Skeletal muscle tissue (tissue), 4 donors: Measurements from ENCODE around the gene SORT1. TPM values are rescaled to one million over a fixed set of nuclear protein-coding genes. Genes with fewer than 3 reads are reported as not detected.

Experiments used
- H3K27ac ChIP-seq: one replicate; pipeline ENCODE4 v1.7.0; 2013; ENCODE audit warnings: mild to moderate bottlenecking, low read depth, low read length, inconsistent platforms
- H3K27me3 ChIP-seq, 3 donors: one replicate each; pipeline ENCODE4 v1.7.0; 2013; ENCODE audit warnings: low read length in 3 of 3; ENCODE audit not compliant: control insufficient read depth in 3 of 3, insufficient read depth in 3 of 3
- H3K36me3 ChIP-seq, 3 donors: one replicate each; pipeline ENCODE4 v1.7.0; 2013; ENCODE audit warnings: low read length in 3 of 3; ENCODE audit not compliant: control insufficient read depth in 3 of 3, insufficient read depth in 3 of 3
- H3K4me1 ChIP-seq, 3 donors: one replicate each; pipeline ENCODE4 v1.7.0; 2013; ENCODE audit warnings: low read length in 3 of 3, mild to moderate bottlenecking in 3 of 3; ENCODE audit not compliant: control insufficient read depth in 3 of 3, insufficient read depth in 3 of 3
- H3K4me3 ChIP-seq, 3 donors: one replicate each; pipeline ENCODE4 v1.7.0; 2013; ENCODE audit warnings: low read length in 3 of 3
- H3K9ac ChIP-seq, 3 donors: one replicate each; pipeline ENCODE4 v1.7.0; 2013; ENCODE audit warnings: low read length in 3 of 3, mild to moderate bottlenecking in 3 of 3, moderate library complexity in 2 of 3, low read depth in 1 of 3
- H3K9me3 ChIP-seq, 3 donors: one replicate each; pipeline ENCODE4 v1.7.0; 2013; ENCODE audit warnings: low read length in 3 of 3; ENCODE audit not compliant: control insufficient read depth in 3 of 3
- total RNA-seq: library from RNA; depleted of rRNA; stranded (reverse); fragments of >200 nt; gene quantifications from one replicate; pipeline ENCODE4 v1.2.3, GENCODE V29; 2014
- donor health status: Osteomylitis.

The SORT1 gene
- total RNA-seq, 1 donor from 2014 or later = 22.4 TPM

GRCh38 chr1:109265741-109266330, 131.9 kb downstream of the SORT1 start:
- Histone ChIP-seq H3K36me3 (peaks cover 10 to 27% (median 11%) of the 10 kb centered on the region in 3 donors), H3K4me1 (peaks cover 0 to 8% (median 6%) of the 10 kb centered on the region in 3 donors), H3K9ac (no peak overlapping the region)

DNA sequence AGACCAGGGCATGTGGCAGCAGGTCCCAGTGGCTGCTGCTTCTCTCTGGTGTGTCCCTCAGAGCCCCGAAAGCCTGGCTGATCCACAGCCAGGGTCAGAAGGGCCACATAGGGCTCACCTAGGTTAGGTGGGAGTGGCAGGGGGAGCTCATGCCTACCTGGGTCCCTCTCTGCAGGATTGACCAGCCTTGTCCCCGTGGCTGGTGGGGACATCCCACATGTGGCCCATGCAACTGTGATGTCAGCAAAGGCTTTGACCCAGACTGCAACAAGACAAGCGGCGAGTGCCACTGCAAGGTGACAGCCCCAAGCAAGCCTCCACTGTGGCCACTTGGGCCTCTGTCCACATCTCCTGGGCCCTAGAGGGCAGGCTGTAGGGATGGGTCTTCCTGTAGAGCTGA, 132.7 kb downstream of the SORT1 start:
- H3K27ac ChIP-seq = no peak overlapping the region
- peaks cover 10 to 27% (median 11%) of the 10 kb centered on the region in 3 donors for H3K36me3 ChIP-seq
- no peak overlapping the region for H3K9ac ChIP-seq
- no peak overlapping the region for H3K4me3 ChIP-seq
- H3K4me1 ChIP-seq = peaks cover 0 to 8% (median 6%) of the 10 kb centered on the region in 3 donors
- H3K27me3 ChIP-seq = no peaks in the 10 kb centered on the region
- no peaks in the 10 kb centered on the region for H3K9me3 ChIP-seq

More at GRCh38 chr1:109265741-109266330, 131.9 kb downstream of the SORT1 start:
- Histone ChIP-seq H3K4me3 (no peak overlapping the region), H3K27ac (no peak overlapping the region), H3K27me3 (no peaks in the 10 kb centered on the region), H3K9me3 (no peaks in the 10 kb centered on the region)

DNA sequence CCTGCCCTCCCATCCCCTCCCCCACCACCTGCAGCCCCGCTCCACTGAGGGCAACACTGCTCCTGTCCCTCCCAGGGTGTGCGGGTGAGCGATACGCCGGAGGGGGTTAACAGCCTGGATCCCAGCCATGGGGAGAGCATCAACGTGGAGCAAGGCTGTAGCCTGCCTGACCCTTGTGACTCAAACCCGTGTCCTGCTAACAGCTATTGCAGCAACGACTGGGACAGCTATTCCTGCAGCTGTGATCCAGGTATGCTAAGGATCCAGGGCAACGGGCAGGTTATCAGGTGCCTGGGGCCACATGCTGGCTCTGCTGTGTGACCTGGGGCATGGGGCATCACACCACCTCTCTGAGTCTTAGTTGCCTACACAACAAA, 133.4 kb downstream of the SORT1 start:
- H3K4me1 ChIP-seq = peaks cover 0 to 8% (median 6%) of the 10 kb centered on the region in 3 donors
- H3K27me3 ChIP-seq = no peaks in the 10 kb centered on the region
- H3K9ac ChIP-seq = no peak overlapping the region

DNA sequence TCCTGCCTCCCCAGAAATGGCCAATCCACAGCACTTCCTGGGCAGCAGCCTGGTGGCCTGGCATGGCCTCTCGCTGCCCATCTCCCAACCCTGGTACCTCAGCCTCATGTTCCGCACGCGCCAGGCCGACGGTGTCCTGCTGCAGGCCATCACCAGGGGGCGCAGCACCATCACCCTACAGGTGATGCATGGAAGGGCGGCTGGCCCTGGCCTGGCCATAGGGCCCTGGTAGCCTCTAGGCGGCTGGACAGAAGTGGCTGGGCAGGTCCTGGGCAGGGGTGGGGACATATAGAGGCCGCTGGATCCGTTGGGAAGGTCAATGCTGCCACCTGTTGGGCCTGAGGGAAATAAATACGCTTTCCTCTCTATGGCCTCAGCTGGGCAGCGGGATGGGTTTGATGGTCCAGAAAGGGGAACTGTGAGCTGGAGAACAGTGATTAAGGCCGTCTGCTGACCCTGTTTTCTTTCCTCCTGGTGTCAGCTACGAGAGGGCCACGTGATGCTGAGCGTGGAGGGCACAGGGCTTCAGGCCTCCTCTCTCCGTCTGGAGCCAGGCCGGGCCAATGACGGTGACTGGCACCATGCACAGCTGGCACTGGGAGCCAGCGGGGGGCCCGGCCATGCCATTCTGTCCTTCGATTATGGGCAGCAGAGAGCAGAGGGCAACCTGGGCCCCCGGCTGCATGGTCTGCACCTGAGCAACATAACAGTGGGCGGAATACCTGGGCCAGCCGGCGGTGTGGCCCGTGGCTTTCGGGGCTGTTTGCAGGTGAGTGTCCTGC, 133.9 kb downstream of the SORT1 start:
- peaks cover 0 to 8% (median 6%) of the 10 kb centered on the region in 3 donors for H3K4me1 ChIP-seq
- H3K36me3 ChIP-seq = peaks cover 10 to 25% (median 11%) of the 10 kb centered on the region in 3 donors
- no peaks in the 10 kb centered on the region for H3K27me3 ChIP-seq
- no peak overlapping the region for H3K27ac ChIP-seq
- H3K4me3 ChIP-seq = no peak overlapping the region
- H3K9me3 ChIP-seq = no peaks in the 10 kb centered on the region
- H3K9ac ChIP-seq = peak overlapping the region in 1 of 3 donors; percentile 33

More for the DNA sequence above, 133.4 kb downstream of the SORT1 start:
- no peaks in the 10 kb centered on the region for H3K9me3 ChIP-seq
- peaks cover 10 to 25% (median 11%) of the 10 kb centered on the region in 3 donors for H3K36me3 ChIP-seq
- no peak overlapping the region for H3K27ac ChIP-seq
- H3K4me3 ChIP-seq = no peak overlapping the region

GRCh38 chr1:109263234-109263596, 134.5 kb downstream of the SORT1 start:
- Histone ChIP-seq H3K27ac (no peak overlapping the region), H3K9ac (peak overlapping the region in 1 of 3 donors; percentile 33), H3K4me3 (no peak overlapping the region), H3K9me3 (no peaks in the 10 kb centered on the region), H3K4me1 (peaks cover 0 to 8% (median 6%) of the 10 kb centered on the region in 3 donors), H3K27me3 (no peaks in the 10 kb centered on the region), H3K36me3 (peaks cover 10 to 26% (median 11%) of the 10 kb centered on the region in 3 donors)

GRCh38 chr1:109262231-109263055, 135.3 kb downstream of the SORT1 start:
- Histone ChIP-seq H3K9ac (no peak overlapping the region), H3K27me3 (no peaks in the 10 kb centered on the region)

GRCh38 chr1:109261578-109261977, 136.1 kb downstream of the SORT1 start:
- Histone ChIP-seq H3K27me3 (no peaks in the 10 kb centered on the region), H3K4me1 (peaks cover 0 to 8% (median 6%) of the 10 kb centered on the region in 3 donors), H3K9ac (no peak overlapping the region), H3K27ac (no peak overlapping the region), H3K9me3 (no peaks in the 10 kb centered on the region), H3K36me3 (peaks cover 10 to 25% (median 11%) of the 10 kb centered on the region in 3 donors), H3K4me3 (no peak overlapping the region)

More at GRCh38 chr1:109262231-109263055, 135.3 kb downstream of the SORT1 start:
- H3K4me1 ChIP-seq = peaks cover 0 to 8% (median 6%) of the 10 kb centered on the region in 3 donors
- H3K27ac ChIP-seq = no peak overlapping the region
- H3K4me3 ChIP-seq = no peak overlapping the region
- no peaks in the 10 kb centered on the region for H3K9me3 ChIP-seq
- H3K36me3 ChIP-seq = peaks cover 10 to 27% (median 11%) of the 10 kb centered on the region in 3 donors

DNA sequence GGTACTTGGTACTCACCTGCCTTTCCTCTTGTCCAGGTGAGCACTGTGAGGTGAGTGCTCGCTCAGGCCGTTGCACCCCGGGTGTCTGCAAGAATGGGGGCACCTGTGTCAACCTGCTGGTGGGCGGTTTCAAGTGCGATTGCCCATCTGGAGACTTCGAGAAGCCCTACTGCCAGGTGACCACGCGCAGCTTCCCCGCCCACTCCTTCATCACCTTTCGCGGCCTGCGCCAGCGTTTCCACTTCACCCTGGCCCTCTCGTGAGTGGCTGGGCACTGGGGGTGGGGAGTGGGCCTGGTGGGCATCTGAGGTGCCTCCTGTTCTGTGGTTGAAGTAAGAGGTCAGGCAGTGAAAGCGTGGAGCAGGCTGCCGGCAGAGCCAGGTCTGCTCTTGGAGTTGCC, 136.7 kb downstream of the SORT1 start:
- H3K4me1 ChIP-seq = peaks cover 0 to 11% (median 6%) of the 10 kb centered on the region in 3 donors
- no peak overlapping the region for H3K4me3 ChIP-seq
- no peak overlapping the region for H3K9ac ChIP-seq
- H3K36me3 ChIP-seq = peaks cover 10 to 25% (median 11%) of the 10 kb centered on the region in 3 donors
- no peaks in the 10 kb centered on the region for H3K27me3 ChIP-seq
- no peak overlapping the region for H3K27ac ChIP-seq
- H3K9me3 ChIP-seq = no peaks in the 10 kb centered on the region

DNA sequence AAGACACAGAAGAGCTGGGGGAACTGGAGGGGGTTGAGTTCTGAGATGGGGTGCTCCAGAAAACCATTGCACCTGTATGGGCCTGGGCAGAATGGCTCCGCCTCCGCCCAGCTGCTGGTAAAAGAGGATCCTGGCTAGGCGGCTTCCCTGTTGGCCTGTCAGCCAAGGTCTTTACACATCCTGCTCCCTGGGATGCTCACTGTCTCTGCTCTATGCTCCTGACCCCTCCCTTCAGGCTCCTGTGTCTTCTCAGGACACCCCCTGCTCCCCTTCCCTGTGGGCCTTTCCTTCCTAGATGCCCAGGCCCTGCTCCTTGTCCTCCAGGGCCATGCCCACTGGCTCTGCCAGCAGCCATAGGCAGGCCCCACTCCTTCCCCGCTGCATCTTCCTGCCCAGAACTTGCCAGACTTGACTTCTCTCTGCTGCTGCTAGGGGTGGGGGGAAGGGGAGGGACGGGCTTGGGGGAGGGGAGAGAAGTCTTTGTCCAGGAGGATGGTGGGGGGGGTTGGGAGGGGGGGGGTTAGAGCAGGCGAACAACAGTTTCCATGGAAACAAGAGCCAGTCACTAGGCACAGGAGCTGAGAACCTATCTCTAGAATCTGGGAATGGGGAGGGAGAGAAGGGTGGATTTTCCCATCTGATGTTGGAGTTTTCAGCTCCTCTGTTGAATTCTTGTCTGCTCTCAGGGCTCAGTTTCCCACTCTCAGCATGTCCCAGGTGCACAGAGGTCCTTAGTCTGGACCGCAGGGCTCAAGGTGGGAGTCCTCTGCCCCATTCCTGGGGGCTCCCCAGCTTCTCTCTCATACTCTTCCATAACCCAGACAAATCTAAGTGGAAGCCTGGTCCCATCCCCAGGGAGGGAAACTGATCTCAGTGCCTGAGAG, 137.8 kb downstream of the SORT1 start:
- H3K9me3 ChIP-seq = no peaks in the 10 kb centered on the region
- peaks cover 7 to 22% (median 12%) of the 10 kb centered on the region in 3 donors for H3K4me1 ChIP-seq
- no peak overlapping the region for H3K9ac ChIP-seq
- H3K27me3 ChIP-seq = no peaks in the 10 kb centered on the region
- H3K36me3 ChIP-seq = peaks cover 7 to 21% (median 11%) of the 10 kb centered on the region in 3 donors
- H3K4me3 ChIP-seq = no peak overlapping the region
- H3K27ac ChIP-seq = no peak overlapping the region
